Measurements from ENCODE around the gene CDK16.
"Not testable (repeated sequence)": the region's sequence is repeated elsewhere in the genome, so short reads cannot be mapped to it uniquely, and the experiment has no call there.

The CDK16 gene

GRCh38 chrX:47250017-47250347 is 31.5 kb downstream of the CDK16 start:
- DNase-seq (ENCODE audit: low read depth), result no peak

GRCh38 chrX:47257620-47258019 is 39.1 kb downstream of the CDK16 start:
- not testable (repeated sequence) for DNase-seq (ENCODE audit: low read depth)

GRCh38 chrX:47264483-47265173 is 46.1 kb downstream of the CDK16 start:
- no peak for DNase-seq (ENCODE audit: low read depth)

DNA sequence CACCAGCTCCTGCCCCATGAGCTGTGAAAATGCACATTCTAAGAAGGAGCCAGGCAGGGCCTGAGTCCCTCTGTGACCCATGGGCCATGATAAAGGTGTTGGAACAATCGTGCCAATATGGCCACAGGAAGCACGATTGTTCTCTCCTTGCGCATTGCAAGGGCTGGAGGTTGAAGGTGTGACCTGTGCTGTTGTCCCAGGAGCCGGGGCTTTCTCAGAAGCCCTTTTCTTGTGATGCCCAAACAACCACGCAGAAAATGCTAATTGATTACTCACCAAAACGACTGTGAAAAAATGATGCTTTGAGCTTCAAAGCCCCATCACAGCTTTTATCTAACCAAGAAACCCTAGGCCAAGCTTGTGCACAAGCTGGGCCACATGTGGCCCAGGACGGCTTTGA is 48.2 kb downstream of the CDK16 start:
- no peak for DNase-seq (ENCODE audit: low read depth)

DNA sequence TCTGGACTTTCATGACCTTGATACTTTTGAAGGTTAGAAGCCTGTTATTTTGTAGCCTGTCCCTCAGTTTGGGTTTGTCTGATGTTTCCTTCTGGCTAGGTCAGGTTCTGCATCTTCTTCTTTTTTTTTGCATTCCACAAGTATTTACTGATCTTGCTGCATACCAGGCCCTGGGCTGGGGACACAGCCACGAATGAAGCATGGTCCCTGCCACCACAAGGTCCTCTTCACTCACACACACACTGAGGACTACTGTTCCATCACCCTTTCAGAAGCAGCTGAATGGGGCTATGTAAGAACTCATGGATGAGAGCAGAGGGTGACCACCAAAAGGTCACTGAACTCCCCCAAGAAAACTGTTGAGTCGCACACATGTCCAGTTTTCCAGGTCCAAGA is 53.5 kb downstream of the CDK16 start:
- DNase-seq (ENCODE audit: low read depth), result no peak

- DNase-seq (ENCODE audit: low read depth), result no peak
Observed at GRCh38 chrX:47273011-47273730, 54.7 kb downstream of the CDK16 start.

DNA sequence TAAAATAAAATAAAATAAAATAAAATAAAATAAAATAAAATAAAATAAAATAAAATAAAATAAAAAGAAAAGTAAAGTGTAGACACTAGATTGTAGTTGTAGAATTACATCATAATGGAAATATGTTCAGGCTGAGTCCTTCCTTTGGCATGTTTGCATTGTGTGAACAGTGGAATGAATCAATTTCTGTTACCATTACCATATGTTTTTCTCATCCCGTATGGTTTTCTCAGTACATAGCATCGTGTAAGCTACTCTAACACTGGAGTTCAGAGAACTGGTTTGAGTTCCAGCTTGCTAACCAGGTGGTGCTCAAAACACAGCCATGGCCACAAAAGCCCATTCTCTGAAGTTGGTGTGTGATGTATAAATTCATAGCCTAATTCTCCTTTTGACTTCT is 60.2 kb downstream of the CDK16 start:
- no peak for DNase-seq (ENCODE audit: low read depth)

All from stimulated activated CD8-positive, alpha-beta memory T cell treated with anti-CD3 and anti-CD28 coated beads, Interleukin-15, amount 100 ng/mL, for 1 hour (primary cell).